DND-41 (cell line): ENCODE measurements around the gene KIF18B.

ENCODE experiments used
- ATAC-seq: fragments of 200-7000 bp; cut with Tn5 transposase; 3 replicates; pipeline ENCODE4 v1.9.1; 2021; ENCODE audit warnings: low read depth; ENCODE audit not compliant: insufficient read depth
- DNase-seq: peaks from one replicate; pipeline ENCODE4 v3.0.0-alpha.2; 2020
- H2AFZ ChIP-seq: 2 replicates; pipeline ENCODE4 v1.6.0; 2012; ENCODE audit warnings: low read depth, low read length
- H3K27ac ChIP-seq: 2 replicates; pipeline ENCODE4 v1.5.1; 2012; ENCODE audit warnings: low read length, inconsistent platforms
- H3K27me3 ChIP-seq: fragments of 200-600 bp; sonication (generic); 2 replicates; pipeline ENCODE4 v1.6.0; 2012; ENCODE audit warnings: low read length, mild to moderate bottlenecking, inconsistent platforms; ENCODE audit not compliant: insufficient read depth, poor library complexity
- H3K36me3 ChIP-seq: 2 replicates; pipeline ENCODE4 v1.5.1; 2012; ENCODE audit warnings: low read length, inconsistent platforms; ENCODE audit not compliant: insufficient read depth
- H3K4me1 ChIP-seq: 2 replicates; pipeline ENCODE4 v1.5.1; 2012; ENCODE audit warnings: mild to moderate bottlenecking, low read length; ENCODE audit not compliant: insufficient read depth
- H3K4me2 ChIP-seq: 2 replicates; pipeline ENCODE4 v1.6.0; 2012; ENCODE audit warnings: mild to moderate bottlenecking, moderate library complexity, low read length, inconsistent platforms; ENCODE audit not compliant: insufficient read depth
- H3K4me3 ChIP-seq, 2 experiments: fragments of 200-600 bp in 1 of 2; shearing (Covaris generic) in 1 of 2; 2 replicates each; pipeline ENCODE4 v1.5.1; 2012 to 2016; ENCODE audit warnings: inconsistent platforms in 2 of 2, low read length in 2 of 2, mild to moderate bottlenecking in 2 of 2, low read depth in 1 of 2, moderate library complexity in 1 of 2
- H3K79me2 ChIP-seq: 2 replicates; pipeline ENCODE4 v1.6.0; 2012; ENCODE audit warnings: low read length, inconsistent platforms; ENCODE audit not compliant: insufficient read depth
- H3K9ac ChIP-seq: 2 replicates; pipeline ENCODE4 v1.6.0; 2012; ENCODE audit warnings: low read depth, mild to moderate bottlenecking, inconsistent platforms, low read length, moderate library complexity
- H3K9me3 ChIP-seq: 2 replicates; pipeline ENCODE4 v1.5.1; 2012; ENCODE audit warnings: low read length, moderate library complexity, mild to moderate bottlenecking, inconsistent platforms; ENCODE audit not compliant: insufficient read depth, severe bottlenecking
- H4K20me1 ChIP-seq: 2 replicates; pipeline ENCODE4 v1.6.0; 2012; ENCODE audit warnings: low read length; ENCODE audit not compliant: insufficient read depth
- EZH2 ChIP-seq: IDR thresholded peaks from 3 replicates; pipeline ENCODE4 v1.6.1; 2012; ENCODE audit warnings: borderline replicate concordance, low read depth, mild to moderate bottlenecking, moderate library complexity, low read length, inconsistent platforms; ENCODE audit not compliant: severe bottlenecking
- TF ChIP-seq, protein P1 (sequence below): IDR thresholded peaks from 2 replicates; pipeline ENCODE4 v1.5.1; 2012; ENCODE audit warnings: borderline replicate concordance, low read length, moderate library complexity, mild to moderate bottlenecking; ENCODE audit not compliant: poor library complexity, severe bottlenecking; ENCODE audit errors: extremely low read depth

The KIF18B gene

DNA sequence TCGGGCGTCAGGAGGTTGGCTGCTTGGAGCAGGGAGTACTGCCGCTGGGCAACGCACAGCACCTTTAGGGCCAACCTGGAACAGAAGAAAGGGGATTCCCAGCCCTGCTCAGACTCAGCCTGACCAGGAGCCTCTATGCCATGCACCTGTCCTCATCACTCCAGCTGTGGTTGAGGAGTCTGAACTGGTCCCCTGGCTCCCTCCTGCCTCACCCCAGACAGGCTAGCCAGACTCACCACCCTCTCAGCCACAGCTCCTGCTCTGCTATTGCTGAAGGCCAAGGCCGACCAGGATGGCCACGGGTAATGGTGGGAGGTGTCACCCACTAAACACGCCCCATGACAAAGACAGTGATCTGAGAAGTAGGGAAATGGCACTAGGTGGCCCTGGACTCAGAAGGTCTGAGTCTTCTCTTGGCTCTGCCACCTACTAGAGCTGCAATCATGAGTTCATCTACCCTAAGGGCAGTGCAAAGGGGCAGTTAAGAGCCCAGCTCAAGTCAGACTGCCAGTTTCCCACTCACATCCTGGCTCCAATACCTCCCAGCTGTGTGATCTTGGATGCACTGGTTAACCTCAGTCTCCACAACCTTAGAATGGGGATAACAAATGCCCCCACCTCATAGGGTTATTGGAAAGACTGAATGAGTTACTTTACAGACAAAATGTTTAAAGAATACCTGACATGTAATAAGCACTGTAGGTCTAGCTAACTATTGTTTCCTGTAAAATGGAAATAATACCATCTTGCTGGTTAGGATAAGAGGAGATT lies 18.4 kb downstream of the KIF18B start:
- Histone ChIP-seq H3K27me3 (no peaks in the 10 kb centered on the region), H3K9me3 (no peaks in the 10 kb centered on the region), H3K4me2 (no peak overlapping the region), H3K36me3 (peaks cover 85% of the 10 kb centered on the region), H3K4me1 (no peaks in the 10 kb centered on the region), H3K27ac (no peak overlapping the region), H3K9ac (no peak overlapping the region), H4K20me1 (peaks cover 67% of the 10 kb centered on the region), H2AFZ (no peak overlapping the region), H3K4me3 (no peak overlapping the region), H3K79me2 (0 out of 2 replicates have a peak, but pooled peaks cover 2% of the 10 kb centered on the region)
- DNase-seq, result no peak
- ATAC-seq, result no peak
- no peak for TF ChIP-seq EZH2
- TF ChIP-seq, protein P1, sequence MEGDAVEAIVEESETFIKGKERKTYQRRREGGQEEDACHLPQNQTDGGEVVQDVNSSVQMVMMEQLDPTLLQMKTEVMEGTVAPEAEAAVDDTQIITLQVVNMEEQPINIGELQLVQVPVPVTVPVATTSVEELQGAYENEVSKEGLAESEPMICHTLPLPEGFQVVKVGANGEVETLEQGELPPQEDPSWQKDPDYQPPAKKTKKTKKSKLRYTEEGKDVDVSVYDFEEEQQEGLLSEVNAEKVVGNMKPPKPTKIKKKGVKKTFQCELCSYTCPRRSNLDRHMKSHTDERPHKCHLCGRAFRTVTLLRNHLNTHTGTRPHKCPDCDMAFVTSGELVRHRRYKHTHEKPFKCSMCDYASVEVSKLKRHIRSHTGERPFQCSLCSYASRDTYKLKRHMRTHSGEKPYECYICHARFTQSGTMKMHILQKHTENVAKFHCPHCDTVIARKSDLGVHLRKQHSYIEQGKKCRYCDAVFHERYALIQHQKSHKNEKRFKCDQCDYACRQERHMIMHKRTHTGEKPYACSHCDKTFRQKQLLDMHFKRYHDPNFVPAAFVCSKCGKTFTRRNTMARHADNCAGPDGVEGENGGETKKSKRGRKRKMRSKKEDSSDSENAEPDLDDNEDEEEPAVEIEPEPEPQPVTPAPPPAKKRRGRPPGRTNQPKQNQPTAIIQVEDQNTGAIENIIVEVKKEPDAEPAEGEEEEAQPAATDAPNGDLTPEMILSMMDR, result no peak

GRCh38 chr17:44928136-44928535 lies 19.4 kb downstream of the KIF18B start:
- TF ChIP-seq, protein P1, result no peak
- TF ChIP-seq EZH2, result no peak
- Histone ChIP-seq H3K9ac (no peak overlapping the region), H3K36me3 (peaks cover 75% of the 10 kb centered on the region), H3K27me3 (no peaks in the 10 kb centered on the region), H2AFZ (no peak overlapping the region), H3K4me3 (no peak overlapping the region), H3K4me2 (no peak overlapping the region), H3K9me3 (no peaks in the 10 kb centered on the region), H3K79me2 (no peaks in the 10 kb centered on the region), H3K4me1 (no peaks in the 10 kb centered on the region), H4K20me1 (peaks cover 59% of the 10 kb centered on the region), H3K27ac (no peak overlapping the region)
- no peak for ATAC-seq
- DNase-seq, result no peak

- DNase-seq, result no peak
- TF ChIP-seq EZH2, result no peak
- TF ChIP-seq, protein P1, result no peak
- H3K4me1 ChIP-seq, result no peaks in the 10 kb centered on the region
- H3K27ac ChIP-seq, result no peak overlapping the region
- no peak for ATAC-seq
- no peak overlapping the region for H2AFZ ChIP-seq
- peaks cover 55% of the 10 kb centered on the region for H4K20me1 ChIP-seq
- peaks cover 71% of the 10 kb centered on the region for H3K36me3 ChIP-seq
- no peak overlapping the region for H3K9ac ChIP-seq
- H3K9me3 ChIP-seq, result no peaks in the 10 kb centered on the region
- H3K79me2 ChIP-seq, result no peaks in the 10 kb centered on the region
- H3K4me3 ChIP-seq, result no peak overlapping the region
- H3K4me2 ChIP-seq, result no peak overlapping the region
- no peaks in the 10 kb centered on the region for H3K27me3 ChIP-seq
Measured at GRCh38 chr17:44927696-44928095, 19.9 kb downstream of the KIF18B start.
